Fibroblast of skin of right quadriceps (primary cell): ENCODE measurements around the gene ERCC6L.

ENCODE experiments used
- DNase-seq: peaks from one replicate; pipeline ENCODE4 v3.0.0-alpha.2; 2013

The ERCC6L gene

GRCh38 chrX:72238721-72239475 is at the start of gene ERCC6L:
Gene ERCC6L (minus strand): TSS chrX:72239027. CDS start chrX:72238911, 116 bp downstream.
- DNase-seq: peak; percentile 85

DNA sequence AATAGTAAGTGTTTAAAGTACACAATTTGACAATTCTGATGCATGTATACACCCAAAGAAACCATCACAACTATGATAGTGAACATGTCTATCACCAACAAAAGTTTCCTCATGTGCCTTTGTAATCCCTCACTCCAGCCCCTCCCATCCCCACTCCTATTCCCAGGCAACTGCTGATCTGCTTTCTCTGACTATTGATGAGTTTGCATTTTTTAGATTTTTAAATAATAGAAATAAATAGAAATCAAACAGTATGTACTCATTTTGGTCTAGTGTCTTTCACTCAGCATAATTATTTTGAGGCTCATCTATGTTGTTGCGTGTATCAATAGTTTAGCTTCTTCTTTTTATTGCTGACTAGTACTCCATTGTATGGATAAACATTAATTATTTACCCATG is 43.5 kb upstream of the ERCC6L start:
- no peak for DNase-seq

DNA sequence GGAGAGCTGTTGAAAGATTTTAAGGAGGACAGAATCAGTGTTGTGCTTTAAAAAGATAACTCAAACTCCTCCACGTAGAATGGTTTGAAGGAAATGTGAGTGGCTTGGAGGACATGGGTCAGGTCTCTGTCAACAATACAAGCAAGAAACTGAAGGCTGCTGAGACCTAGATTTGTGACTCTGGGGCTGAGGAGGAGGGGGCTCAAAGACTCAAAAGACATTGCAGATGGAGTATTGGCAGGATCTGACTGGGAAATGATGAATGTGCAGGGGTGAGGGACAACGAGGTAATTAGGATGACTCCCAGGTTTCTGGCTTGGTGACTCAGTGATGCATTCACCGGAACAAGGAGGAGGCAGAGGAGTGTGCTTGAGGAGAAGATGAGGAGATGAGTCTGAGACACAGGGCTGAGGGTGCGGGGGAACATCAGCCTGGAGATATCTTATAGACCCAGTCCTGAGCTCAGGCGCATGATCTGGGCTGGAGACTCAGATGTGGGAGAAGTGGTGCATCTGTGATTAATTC is 41.6 kb upstream of the ERCC6L start:
- peak; percentile 39 for DNase-seq

- DNase-seq: no peak
These were observed 37.7 kb upstream of the ERCC6L start for GRCh38 chrX:72276478-72276953.

DNA sequence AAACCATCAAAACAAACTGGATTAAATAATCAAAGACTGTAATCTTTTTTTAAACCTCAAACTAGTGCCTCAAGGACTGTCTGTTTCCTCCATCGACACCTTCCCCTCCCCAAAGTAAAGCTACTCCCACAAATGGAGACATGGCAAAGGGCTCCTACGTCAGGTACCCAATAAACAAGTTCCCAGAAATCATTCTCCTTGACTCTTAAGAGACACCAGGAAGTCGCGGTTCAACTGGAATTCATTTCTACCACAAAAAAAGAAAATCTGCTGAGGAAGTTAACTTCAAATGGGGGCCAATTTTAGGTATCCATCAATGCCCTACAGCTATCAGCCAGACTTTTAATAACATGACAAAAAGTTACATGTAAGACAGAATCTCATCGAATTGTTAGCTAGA is 35.7 kb upstream of the ERCC6L start:
- peak; percentile 21 for DNase-seq

GRCh38 chrX:72273718-72274117 is 34.9 kb upstream of the ERCC6L start:
- no peak for DNase-seq

GRCh38 chrX:72272868-72273267 is 34.0 kb upstream of the ERCC6L start:
- DNase-seq: peak; percentile 13

DNA sequence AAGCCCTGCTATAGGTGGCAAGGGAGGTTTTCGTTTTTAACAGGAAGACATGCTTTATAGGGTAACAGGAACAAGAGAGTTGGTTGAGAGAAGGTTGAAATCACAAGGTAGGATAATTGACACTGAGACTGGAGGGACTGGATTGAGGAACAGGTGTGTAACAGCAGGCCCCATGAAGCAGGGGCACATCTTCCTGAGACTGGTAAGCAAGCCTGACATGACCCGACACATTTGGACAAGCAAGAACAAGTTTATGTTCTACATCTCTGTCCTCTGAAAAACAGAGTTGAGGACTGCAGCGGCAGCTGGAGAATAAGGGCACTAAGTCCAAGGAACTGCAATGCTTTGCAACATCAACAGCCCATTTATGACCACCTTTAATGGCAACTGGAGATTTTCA is 33.0 kb upstream of the ERCC6L start:
- DNase-seq: no peak

DNA sequence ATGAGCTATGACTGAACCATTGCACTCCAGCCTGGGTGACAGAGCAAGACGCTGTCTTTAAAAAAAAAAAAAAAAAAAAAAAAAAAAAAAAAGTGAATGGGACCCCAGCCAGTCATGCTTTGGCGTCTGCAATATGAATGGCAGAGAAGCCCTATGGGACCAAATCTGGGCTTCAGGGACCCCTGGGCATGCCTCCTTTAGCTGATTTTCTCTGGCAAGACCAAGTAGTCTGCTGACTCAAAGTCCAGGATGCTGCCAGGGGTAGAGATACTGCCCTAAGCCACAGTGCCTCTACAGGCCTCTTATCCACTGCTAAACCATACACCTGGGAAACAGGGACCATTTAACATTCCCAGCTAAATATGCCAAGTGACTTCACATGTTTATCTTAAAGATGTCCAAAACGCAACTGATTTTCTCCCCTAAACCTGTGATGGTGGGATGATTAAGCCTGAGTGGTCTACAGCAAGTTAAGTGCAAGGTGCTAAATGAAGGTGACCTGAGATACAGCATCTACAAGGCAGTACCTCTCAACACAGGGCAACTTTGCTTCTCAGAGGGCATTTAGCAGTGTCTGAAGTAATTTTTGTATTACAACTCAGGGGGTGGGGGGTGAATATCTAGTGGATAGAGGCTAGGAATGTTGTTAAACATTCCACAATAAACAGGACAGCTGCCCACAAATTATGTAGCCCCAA is 32.4 kb upstream of the ERCC6L start:
- no peak for DNase-seq

- DNase-seq: no peak
These were observed 31.6 kb upstream of the ERCC6L start for GRCh38 chrX:72270316-72270866.

- DNase-seq: peak; percentile 69
These were observed 30.9 kb upstream of the ERCC6L start for GRCh38 chrX:72269671-72270251.

DNA sequence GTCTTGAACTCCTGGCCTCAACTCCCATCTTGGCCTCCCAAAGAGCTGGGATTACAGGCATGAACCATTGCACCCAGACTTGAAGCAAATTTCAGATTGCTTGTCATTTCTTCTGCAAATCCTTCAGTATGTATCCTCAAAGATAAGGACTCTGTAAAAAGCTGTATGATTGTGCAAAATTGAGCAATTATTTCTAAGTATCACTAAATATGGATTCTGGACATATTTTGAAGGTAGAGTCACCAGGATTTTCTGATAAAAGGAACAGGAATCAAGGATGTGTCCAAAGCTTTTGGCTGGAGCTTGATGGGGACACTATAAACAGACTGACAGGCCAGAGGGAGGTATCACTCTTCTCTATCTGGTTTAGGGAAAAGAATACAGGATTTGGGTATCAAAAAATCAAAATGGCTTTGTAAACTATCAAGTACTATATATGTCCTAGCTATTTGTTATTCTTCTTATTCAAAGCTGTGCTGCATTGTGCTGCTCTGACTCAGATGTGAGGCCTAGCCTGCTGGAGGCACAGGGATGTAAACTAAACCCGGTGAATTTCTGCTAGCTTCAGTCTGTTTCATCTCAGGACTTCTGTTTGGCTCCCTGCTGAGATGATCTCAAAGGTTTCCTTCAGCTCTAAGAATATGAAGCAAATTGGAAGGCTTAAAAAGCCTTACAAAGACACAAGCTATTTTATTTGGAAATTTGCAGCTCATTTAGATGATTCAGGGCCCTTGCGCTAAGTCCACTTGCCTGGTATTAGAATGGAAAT is 30.0 kb upstream of the ERCC6L start:
- peak; percentile 63 for DNase-seq

DNA sequence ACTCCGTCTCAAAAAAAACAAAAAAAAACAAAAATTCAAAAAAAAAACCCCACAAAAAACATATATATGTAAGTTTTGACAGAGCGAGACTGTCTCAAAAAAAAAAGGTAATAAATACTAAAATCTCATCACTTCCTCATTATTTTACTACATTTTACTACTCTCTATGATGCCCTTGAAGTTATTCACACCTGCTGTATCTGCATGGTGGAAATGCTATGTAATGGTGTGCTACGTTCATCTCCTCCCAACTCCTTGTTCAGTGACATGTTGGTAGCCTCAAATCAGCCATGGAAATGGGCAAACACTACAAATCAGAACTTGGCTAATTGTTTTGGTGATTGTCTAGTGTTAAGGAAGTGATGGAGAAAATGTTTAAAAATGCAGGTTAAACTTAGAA is 26.4 kb upstream of the ERCC6L start:
- no peak for DNase-seq

GRCh38 chrX:72262077-72262476 is 23.2 kb upstream of the ERCC6L start:
- DNase-seq: no peak

- DNase-seq: no peak
These were observed 21.6 kb upstream of the ERCC6L start for GRCh38 chrX:72260448-72260847.

DNA sequence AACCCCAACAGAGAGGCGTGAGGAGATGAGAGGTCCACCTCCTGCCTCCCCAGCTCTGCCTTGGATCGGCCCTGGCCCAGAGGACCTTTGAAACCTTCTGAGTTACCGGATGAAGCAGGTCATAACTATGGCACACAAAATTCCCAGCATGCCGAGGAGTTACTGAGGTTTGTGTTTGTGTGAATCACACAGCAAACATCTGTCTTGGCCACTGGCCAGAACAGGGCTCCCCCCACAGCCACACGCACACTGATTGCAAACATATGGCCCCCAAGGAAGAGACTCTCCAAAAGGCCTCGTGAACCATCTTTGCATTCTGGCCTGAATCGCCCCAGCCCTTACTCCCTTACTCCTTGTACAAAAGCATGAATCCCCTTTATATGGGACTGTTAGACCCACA is 19.3 kb upstream of the ERCC6L start:
- DNase-seq: peak; percentile 85

DNA sequence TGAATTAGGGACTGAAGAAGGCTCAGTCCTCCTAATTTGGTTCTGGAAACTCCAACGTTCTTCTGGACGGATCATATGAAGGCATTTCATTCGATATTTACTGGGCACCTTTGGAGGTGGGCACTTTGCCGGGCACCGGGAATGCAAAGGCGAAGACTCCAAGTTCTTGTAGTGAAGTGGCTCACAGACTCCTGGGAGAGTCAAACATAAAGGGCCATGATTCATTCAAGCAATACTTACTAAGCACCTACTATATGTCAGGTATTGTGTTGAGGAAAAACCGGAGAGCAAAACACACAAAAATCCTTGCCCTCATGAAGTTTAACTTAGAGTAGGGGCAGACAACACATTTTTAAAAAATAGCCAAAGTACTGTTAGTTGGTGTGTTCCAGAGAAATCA is 17.0 kb upstream of the ERCC6L start:
- DNase-seq: no peak

GRCh38 chrX:72255445-72255844 is 16.6 kb upstream of the ERCC6L start:
- DNase-seq: no peak

DNA sequence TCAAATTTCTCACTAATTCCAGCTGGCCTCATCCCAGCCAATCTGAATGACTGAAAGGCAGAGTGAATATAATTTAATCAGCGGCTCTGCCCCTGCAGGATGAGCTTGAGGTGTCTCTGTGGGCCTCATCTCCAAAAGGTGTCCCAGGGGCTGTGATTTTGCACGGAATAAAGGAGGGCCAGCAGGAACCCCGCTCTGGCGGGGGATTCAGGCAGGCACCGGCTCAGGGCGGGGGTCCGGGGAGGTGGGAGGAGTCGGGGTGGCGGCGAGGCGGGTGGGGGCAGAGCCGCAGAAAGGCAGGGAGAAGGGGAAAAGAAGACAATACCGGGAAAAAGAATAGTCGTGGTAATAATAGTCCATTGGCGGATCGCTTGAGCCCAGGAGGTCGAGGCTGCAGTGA is 16.0 kb upstream of the ERCC6L start:
- no peak for DNase-seq

GRCh38 chrX:72253686-72254085 is 14.9 kb upstream of the ERCC6L start:
- no peak for DNase-seq

DNA sequence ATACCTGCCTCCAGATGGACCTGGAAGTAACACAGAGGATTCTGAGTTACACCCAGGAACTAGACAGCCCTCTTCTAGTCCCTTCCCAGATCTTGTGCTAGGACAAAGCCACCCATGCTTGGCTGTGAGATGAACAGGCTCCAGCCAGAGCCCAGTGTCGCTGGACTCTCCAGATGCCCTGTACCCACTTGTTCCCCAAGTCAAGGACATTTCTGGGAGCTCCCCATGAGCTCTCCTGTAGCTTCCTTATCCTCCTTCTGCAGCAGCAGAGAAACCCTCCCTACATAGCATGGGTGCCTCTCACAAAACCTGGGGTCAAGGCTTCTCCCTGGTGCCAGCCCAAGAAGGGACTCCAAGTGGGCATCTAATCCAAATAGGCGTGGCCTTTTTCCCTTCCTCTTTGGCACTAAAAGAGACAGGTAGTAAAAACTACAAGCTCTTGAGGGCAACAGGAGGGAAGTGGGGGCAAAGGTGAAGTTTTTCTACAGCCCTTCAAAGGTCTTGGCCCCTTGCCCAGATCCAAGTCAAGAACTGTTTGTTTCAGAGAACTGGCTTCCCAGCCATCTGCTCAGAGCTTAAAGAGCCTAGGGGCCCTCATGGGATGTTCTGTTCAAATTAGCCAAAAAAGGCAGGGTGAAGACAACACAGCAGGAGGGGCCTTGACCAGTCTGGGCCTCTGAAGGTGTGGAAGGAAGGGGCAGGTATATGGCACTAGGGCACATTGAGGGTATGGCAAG is 8.5 kb upstream of the ERCC6L start:
- no peak for DNase-seq
